Measurements from ENCODE around the gene TMEM39A.

DNA sequence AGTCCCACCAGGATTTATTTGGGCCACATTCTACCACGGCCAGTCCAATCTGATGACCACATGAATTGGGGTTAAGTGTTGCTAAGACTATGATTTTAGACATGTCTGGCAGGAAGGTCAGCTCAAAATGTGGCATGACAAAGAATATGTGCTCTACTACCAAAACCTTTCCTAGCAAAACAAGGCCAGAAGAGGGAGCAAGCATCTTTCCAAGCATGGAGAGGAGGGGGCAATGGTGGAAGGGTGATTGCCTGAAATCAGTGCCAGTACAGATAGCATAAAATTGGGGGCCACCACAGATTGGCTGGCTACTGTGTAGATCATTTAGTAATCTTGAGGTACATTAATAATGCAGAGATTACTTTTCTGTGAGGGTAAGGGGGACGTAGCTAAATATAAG is 43.2 kb downstream of the TMEM39A start:
- no peak for TF ChIP-seq CTCF (tag by site-specific recombination; IDR thresholded peaks at IDR 0.05)
- no peak for TF ChIP-seq ZBTB7A (tag by site-specific recombination; IDR thresholded peaks at IDR 0.05; ENCODE audit: low read depth)
- TF ChIP-seq TCF7L2 (IDR thresholded peaks at IDR 0.05; ENCODE audit: borderline replicate concordance, low read depth, low read length), result no peak
- TF ChIP-seq, protein P1, sequence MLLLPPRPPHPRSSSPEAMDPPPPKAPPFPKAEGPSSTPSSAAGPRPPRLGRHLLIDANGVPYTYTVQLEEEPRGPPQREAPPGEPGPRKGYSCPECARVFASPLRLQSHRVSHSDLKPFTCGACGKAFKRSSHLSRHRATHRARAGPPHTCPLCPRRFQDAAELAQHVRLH (tag by site-specific recombination; IDR thresholded peaks at IDR 0.05), result no peak
- TF ChIP-seq YY1 (tag by site-specific recombination; IDR thresholded peaks at IDR 0.05), result no peak
